Osteocyte (in vitro differentiated cells): ENCODE measurements around the gene M6PR. TPM values are rescaled to one million over a fixed set of nuclear protein-coding genes. Genes with fewer than 3 reads are reported as not detected.
"Not testable (repeated sequence)": the region's sequence is repeated elsewhere in the genome, so short reads cannot be mapped to it uniquely, and the experiment has no call there.

Experiments used
- DNase-seq: peaks from one replicate; pipeline ENCODE4 v3.0.0; 2021; ENCODE audit warnings: mixed read lengths; ENCODE audit not compliant: unreplicated experiment; ENCODE audit errors: extremely low spot score
- H3K27ac Mint-ChIP-seq: one replicate; pipeline ENCODE4 v1.8.0; 2021; ENCODE audit warnings: mild to moderate bottlenecking, mixed read lengths; ENCODE audit not compliant: unreplicated experiment
- H3K27me3 Mint-ChIP-seq: one replicate; pipeline ENCODE4 v1.8.0; 2021; ENCODE audit warnings: mixed read lengths; ENCODE audit not compliant: unreplicated experiment
- H3K36me3 Mint-ChIP-seq: one replicate; pipeline ENCODE4 v1.8.0; 2021; ENCODE audit warnings: mixed read lengths; ENCODE audit not compliant: unreplicated experiment
- H3K4me1 Mint-ChIP-seq: one replicate; pipeline ENCODE4 v1.8.0; 2021; ENCODE audit warnings: mixed read lengths; ENCODE audit not compliant: unreplicated experiment
- H3K4me3 Mint-ChIP-seq: one replicate; pipeline ENCODE4 v1.8.0; 2021; ENCODE audit warnings: mild to moderate bottlenecking, moderate library complexity, mixed read lengths; ENCODE audit not compliant: unreplicated experiment
- H3K9me3 Mint-ChIP-seq: one replicate; pipeline ENCODE4 v1.8.0; 2021; ENCODE audit warnings: mixed read lengths; ENCODE audit not compliant: unreplicated experiment
- total RNA-seq: library from RNA; stranded (reverse); gene quantifications from 2 replicates; pipeline ENCODE4 v1.2.1, GENCODE V29; 2021
- TF ChIP-seq, protein P1 (sequence below): fragments of 200-600 bp; sonication (generic); IDR thresholded peaks from 2 replicates; pipeline ENCODE4 v1.5.0; 2021; ENCODE audit warnings: antibody characterized with exemption, mild to moderate bottlenecking, moderate library complexity

M6PR gene
- total RNA-seq, 1 donor from 2014 or later = 126 TPM

DNA sequence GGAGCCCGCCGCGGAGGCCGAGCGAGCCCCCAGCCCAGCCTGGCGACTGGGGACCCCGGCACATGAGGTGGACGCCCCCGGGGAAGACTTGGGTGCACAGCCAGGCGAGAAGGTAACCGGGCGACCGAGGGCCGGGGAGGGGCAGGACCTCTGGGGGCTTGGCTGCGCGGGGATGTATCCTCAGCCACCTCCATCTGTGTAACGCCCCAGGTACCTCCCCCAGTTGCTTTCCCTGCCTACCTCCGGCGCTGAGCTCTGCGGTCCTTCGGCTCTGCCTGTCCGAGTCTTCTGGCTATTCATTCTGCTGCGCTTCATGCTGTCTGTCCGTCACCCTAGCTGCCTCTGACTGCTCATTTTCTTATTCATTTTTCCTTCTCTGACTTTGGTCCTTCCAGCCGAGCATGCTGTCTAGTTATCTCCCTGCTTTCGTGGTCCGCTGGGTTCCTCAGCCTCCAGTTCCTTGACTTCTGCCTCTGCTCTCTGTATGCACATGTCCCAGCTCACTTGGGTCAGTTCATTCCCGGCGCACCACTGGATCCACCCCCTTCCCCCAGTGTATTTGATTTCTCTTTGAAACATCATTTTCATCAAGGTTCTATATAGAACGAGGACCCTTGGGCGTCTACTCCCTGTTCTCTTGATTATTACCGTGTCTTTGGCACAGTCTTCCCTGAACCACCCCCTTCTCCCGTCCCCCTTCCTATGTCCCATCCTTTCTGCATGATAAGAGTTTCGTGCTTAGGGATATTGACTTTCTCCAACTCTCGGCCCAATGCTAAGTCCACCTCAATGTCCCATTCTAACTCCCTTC lies 34.5 kb downstream of the M6PR start:
- TF ChIP-seq, protein P1, sequence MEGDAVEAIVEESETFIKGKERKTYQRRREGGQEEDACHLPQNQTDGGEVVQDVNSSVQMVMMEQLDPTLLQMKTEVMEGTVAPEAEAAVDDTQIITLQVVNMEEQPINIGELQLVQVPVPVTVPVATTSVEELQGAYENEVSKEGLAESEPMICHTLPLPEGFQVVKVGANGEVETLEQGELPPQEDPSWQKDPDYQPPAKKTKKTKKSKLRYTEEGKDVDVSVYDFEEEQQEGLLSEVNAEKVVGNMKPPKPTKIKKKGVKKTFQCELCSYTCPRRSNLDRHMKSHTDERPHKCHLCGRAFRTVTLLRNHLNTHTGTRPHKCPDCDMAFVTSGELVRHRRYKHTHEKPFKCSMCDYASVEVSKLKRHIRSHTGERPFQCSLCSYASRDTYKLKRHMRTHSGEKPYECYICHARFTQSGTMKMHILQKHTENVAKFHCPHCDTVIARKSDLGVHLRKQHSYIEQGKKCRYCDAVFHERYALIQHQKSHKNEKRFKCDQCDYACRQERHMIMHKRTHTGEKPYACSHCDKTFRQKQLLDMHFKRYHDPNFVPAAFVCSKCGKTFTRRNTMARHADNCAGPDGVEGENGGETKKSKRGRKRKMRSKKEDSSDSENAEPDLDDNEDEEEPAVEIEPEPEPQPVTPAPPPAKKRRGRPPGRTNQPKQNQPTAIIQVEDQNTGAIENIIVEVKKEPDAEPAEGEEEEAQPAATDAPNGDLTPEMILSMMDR = no peak
- Mint-ChIP-seq H3K4me3 (no peak overlapping the region), H3K36me3 (peaks cover 6% of the 10 kb centered on the region), H3K27ac (no peak overlapping the region), H3K9me3 (no peaks in the 10 kb centered on the region), H3K27me3 (no peaks in the 10 kb centered on the region), H3K4me1 (peaks cover 17% of the 10 kb centered on the region)
- DNase-seq = no peak

DNA sequence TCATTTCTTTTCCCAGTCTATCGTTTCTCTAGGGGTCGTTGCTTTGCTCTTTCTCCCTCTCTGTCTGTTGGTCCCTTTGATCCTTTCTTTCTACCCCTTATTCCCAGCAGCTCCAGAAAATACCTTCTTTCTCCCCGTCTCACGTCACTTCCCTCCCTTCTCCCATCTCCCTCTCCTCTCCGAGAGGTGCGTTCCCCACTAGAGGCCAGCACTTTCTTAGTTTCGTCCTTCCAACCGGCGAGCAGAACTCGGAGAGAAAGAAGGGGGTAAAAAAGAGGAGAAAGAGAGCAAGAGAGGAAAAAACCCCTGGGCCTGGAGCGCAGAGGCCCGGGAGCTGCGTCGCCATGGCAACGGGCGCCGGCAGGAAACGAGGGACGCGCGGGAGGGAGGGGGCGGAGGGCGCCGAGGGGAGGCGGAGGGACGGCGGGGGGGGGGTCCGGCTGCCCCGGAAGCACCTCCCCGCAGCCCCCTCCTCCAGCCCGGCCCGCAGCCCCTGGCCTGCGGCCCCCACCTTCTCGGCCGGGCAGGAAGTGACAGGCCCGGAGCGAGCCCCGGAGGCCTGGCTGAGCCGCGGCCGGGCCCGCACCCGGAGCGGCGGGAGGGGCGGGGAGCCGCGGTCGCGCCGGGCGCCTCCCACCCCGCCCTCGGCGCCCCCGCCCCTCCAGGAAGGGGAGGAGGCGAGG lies 35.3 kb downstream of the M6PR start, which contains the start of gene PHC1:
TSS of gene PHC1 (plus strand) at position 477 of the 683 bp plus-strand sequence. CDS start 3,169 bp downstream, outside the sequence.
- TF ChIP-seq, protein P1 = peak; percentile 60
- Mint-ChIP-seq H3K4me3 (peak within 1 kb of the TSS; percentile 90), H3K4me1 (peaks cover 17% of the 10 kb centered on the region), H3K27ac (peak within 1 kb of the TSS; percentile 96)
- not testable (repeated sequence) for H3K36me3 Mint-ChIP-seq, H3K9me3 Mint-ChIP-seq, H3K27me3 Mint-ChIP-seq
- DNase-seq = peak; percentile 90

DNA sequence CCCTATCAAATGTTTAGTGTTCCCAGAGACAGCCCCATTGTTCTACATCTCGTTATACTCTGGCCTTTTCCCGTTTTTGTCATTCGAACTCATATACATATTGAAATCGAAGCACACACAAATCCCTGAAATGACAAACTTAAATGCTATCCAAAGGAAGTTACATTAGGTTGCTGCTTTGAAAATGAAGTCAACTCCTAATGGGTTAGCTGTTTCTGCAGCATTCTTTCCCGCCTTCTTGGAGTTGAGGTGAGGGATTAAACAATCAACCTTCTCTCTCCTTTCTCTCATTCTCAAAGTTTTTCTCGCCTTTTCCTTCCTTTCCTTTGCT lies 35.8 kb downstream of the M6PR start:
- Mint-ChIP-seq H3K27ac (peak overlapping the region; percentile 96), H3K36me3 (peaks cover 3% of the 10 kb centered on the region), H3K27me3 (no peaks in the 10 kb centered on the region), H3K4me3 (peak overlapping the region; percentile 90), H3K9me3 (no peaks in the 10 kb centered on the region), H3K4me1 (peaks cover 17% of the 10 kb centered on the region)
- TF ChIP-seq, protein P1 = no peak
- no peak for DNase-seq

DNA sequence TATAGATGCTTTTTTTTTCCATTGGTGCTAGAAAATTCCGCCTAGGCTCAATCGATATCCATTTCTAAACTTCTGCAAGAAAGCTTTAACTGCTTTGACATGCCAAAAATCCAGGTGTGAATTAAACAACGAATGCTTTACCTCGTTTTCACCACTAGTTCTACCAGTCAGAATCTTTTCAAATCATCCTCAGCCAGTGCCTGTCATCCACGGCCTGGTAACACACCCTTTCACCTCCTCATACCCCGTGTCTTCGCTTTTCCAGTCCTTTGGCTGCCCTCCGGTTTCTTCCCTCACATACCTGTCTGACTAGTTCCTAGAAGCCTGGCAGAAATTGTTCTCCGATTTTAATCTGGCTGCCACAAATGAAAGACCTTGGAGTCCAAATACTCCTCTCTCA lies 36.5 kb downstream of the M6PR start:
- Mint-ChIP-seq H3K9me3 (no peaks in the 10 kb centered on the region), H3K36me3 (no peaks in the 10 kb centered on the region), H3K4me3 (peak overlapping the region; percentile 90), H3K4me1 (peaks cover 17% of the 10 kb centered on the region), H3K27ac (peak overlapping the region; percentile 96), H3K27me3 (no peaks in the 10 kb centered on the region)
- TF ChIP-seq, protein P1 = peak; percentile 18
- no peak for DNase-seq

DNA sequence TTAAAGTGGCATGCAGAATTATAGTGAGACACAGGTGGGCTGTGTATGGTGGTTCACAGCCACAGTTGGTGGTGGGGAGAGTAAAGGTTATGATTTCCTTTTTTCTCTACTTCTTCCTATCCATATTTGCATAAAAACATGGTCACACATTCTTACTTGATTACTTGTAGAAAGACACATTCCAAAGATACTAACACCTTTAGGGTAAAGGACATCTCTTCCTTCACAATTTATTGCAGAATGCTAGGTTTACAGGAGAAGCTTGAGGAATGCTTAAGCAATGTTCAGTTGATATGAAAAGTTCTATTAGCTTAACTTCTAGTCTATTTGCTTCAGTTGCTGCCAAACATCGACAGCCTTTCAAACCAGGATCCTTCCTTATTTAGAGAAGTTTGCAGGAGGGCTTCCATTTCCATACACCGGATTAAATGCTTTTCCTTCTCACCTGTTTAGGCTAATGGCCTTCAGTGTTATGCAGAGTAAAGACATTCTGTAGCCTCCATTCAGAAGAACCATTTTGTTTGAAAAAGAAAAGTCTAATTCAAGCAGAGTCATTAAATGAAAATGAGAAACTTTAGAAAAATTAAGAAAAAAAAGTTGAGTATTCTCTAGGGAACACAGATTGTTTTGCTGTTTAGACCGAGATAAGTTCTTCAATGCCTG lies 37.7 kb downstream of the M6PR start:
- Mint-ChIP-seq H3K27me3 (no peaks in the 10 kb centered on the region), H3K27ac (no peak overlapping the region), H3K9me3 (no peaks in the 10 kb centered on the region), H3K36me3 (no peaks in the 10 kb centered on the region), H3K4me1 (peaks cover 17% of the 10 kb centered on the region), H3K4me3 (no peak overlapping the region)
- TF ChIP-seq, protein P1 = no peak
- DNase-seq = no peak
